SKM-1 treated with dmso at 0.1 percent for 144 hours (cell line): ENCODE data around the gene LPP.

Experiments
- DNase-seq: peaks from one replicate; lab custom pipeline; 2025; ENCODE audit not compliant: unreplicated experiment; lab: John Stamatoyannopoulos, UW

LPP gene

DNA sequence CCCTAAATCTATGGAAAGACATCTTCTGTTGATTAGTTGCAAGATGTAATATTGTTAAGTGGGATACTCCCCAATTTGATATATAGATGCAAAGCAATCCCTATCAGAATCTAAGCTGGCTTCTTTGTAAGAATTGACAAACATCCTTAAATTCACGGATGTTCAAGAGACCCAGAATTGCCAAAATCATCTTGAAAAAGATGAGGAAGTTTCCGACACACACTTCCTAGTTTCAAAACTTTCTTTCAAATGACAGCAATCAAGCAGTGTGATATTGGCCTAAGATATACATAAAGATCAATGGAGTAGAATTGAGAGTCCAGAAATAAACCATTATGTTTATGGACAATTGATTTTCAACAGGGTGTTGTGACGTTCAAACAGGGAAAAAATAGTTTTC, 383.6 kb downstream of the LPP start:
- no peak for DNase-seq

DNA sequence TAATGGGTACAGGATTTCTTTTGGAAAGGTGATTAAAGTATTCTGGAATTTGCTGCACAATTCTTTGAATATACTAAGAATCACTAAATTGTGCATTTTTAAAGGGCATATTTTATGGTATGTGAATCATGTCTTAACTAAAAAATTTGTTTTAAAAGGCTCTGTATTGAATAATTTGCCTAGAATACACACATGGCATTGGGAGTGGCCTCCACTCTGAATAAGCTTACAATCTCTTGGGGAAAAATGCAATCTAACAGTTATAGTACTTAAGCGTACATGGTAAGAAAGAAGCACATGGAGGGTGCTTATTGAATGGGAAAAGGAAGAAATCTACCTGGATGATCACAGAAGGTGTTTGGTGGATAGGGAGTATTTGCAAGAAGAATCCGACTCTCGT, 385.1 kb downstream of the LPP start:
- no peak for DNase-seq

DNA sequence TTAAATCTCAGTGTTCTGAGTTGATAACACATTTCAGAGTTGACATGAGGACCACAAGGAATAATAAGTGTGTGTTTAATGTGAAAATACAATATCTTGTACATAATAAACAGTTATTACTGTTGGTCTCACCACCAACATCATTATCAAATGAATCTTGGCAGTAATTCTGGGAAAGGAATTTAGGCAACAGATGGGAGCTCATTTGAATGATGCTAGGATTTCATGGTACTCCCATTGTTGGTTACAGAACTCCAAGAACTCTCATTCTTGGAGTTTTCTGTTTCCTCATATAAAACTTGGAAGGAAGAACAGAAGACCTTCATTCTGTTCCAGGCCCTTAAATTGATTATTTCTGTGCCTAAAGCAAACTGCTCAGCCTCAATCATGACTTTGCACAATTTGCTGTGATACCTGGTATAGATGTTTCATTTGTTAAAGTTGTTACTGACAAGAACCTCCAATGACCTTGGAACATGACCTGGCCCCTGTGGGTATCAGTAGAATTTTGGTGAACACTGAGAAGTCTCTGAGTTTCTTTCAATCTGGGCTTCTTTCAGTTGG, 385.8 kb downstream of the LPP start:
- DNase-seq = no peak

DNA sequence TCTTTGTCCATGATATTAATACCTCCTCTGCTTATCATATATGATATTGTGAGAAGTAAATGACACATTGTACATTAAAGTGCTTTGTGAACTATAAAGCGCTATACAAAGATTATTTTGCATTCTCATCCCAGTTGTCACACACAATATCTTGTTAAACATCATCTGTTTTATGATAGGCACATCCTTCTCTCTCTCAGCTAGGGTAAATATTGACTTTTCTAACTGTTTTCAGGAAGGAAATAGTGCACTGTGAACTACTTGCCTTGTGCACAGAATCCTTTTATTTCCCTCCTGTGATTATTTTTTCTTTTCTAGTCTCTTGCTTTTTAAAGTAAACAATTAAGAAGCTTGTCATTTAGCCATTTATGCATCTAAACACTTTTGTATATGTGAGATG, 388.2 kb downstream of the LPP start:
- no peak for DNase-seq

DNA sequence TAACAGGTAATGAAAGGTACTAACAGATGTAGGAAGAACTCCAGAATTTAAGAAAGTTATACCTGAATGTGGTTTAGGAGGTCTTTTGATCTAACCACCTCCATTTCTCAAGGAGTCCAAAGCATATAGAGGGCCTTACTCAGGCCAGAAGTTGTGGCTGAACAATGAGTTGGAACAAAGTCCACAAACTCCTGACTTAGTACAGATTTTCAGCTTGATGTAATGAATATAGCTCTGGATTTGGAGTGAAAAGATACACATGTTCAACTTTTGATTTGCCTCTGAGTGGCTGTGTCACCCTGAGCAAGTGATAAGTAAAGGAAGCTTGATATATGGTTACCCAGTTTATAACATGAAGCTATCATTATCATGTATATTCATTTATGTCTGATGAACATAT, 390.1 kb downstream of the LPP start:
- no peak for DNase-seq

DNA sequence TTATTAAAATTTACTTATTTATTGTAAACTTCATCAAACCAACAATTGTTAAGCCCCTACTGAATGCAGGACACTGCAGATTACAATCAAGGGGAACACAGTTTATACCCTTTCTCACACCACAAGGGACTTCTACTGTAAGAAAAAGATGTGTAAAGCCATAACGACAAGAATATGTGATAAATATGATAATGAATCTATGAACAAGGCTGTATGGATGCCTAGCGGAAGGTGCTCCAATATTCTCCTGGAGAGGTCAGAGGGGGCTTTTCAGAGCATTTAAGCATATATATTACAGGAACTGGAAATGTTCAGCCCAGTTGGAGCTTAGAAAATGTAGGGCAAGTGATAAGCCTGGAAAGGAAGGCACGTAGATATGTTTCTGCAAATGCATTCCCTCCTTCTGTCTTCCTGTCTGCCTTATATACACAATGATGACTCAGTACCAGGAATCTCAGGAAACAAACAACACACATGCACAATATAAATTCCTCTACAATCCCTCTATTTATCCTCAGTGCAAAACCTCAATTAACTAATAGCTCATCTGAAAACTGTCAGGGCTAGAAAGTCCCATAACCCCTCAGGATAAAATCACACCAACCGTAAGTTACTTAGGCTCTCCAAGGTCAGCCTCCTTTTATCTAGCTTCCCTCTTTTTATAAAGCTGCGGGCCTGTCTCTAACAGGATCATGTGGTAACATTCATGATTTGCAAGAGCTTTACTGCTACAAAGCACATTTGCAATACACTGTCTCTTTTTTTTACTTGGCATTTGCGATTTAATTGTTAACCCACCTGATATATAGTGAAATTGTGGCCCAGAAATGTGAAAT, 393.1 kb downstream of the LPP start:
- no peak for DNase-seq

- no peak for DNase-seq
Measured at GRCh38 chr3:188553569-188553968, 399.6 kb downstream of the LPP start.

DNA sequence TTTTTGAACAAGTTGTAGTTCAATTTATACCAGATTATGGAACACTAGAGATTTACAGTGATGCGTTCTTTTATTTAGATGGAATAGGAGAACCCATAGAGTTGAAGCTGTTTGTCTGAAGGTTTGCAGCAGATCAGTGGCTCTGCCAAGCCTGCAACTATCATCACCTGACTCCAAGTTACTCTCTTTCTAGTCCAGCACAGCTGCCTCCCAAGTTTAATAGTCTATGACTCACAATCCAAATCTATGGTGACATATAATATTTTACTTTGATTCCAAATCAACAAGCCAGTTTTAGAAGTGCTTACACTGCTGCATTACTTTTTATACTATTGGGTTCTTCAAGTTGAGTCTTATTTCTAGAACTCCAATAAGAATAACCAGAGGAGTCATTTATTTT, 400.4 kb downstream of the LPP start:
- no peak for DNase-seq

DNA sequence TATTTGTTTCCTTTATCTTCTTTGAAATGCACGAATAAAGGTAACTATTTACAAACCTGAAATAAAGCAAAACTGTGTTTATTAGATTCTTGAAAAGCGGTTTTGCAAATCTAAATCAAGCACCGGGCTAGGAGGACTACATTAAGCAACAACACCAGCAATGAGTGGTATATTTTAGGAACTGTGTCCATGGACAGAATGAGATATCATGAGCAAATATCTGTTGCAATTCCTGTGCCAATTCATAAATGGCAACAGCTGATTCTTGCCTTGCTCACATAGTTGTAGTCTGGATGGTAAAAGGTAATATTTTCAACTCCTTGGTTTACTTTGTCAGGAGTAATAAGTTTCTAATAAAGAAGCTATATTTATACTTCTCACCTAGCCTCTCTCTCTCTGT, 403.3 kb downstream of the LPP start:
- DNase-seq = no peak

GRCh38 chr3:188558343-188559071, 404.6 kb downstream of the LPP start:
- DNase-seq = no peak

GRCh38 chr3:188559072-188559429, 405.1 kb downstream of the LPP start:
- no peak for DNase-seq

DNA sequence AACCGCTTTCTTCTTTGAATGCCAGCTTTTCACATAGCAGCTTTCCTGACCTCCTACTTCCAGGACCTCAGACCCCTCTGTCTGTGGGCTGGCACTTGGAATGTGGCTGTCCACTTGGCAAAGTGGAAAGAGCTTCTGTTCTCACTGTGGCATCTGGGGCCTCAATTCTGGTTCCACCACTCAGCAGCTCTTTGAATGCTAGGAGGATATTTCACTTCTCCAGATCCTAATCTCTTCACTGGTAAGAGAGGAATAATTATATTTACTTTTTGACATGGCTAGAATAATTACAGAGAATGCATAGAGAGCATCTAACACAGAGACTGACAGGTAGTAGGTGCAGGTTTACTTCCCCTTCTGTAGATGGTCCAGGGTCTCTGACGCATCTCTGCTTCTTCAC, 405.9 kb downstream of the LPP start:
- no peak for DNase-seq

- no peak for DNase-seq
Measured at GRCh38 chr3:188562144-188562543, 408.2 kb downstream of the LPP start.

GRCh38 chr3:188567478-188568195, 413.7 kb downstream of the LPP start:
- no peak for DNase-seq

DNA sequence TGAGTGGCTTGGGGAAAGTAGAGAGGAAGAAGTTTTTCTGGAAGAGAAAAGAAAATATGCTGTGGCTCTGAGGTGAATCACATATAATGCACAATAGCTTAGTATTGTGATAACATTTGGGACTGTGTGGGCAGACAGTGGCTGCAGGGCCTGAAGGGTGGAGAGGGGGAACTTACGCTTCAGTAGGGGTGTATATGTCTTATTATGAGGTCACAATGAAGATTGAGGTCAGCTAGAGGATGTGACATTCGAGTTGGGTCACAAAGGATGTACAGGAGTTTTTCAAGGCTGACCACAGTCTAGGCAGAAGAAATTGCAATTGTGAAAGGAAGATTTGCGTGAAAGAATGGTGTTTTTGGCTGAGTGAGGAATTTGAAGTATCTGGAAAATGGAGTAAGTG, 414.8 kb downstream of the LPP start:
- DNase-seq = no peak

DNA sequence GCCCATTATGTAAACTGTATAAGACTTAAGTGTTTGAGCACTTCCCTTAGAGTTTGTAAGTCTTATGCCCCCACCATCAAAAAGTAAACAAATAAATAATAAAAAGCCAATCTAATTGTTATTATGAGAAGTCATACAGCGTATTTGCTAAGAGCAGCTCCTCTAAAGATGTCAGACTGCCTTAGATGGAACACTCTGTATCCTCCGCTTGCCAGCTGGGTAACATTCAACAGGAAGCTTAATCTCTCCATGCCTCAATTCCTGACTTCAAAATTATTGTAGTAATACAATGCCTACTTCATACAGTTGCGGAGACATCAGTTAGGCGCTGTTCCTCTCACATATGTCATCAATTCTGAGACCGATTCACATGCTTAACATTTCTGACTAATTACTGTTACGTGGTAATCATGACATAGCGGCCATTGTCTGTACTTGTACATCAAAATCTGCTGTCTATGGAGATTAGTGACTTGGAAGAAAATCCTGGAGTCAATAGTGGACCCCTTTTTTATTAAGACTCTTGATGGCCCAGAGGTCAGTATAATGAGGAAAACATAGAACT, 417.7 kb downstream of the LPP start:
- DNase-seq = no peak

- DNase-seq = peak; percentile 24
Measured at GRCh38 chr3:188573291-188573940, 419.5 kb downstream of the LPP start.

- DNase-seq = no peak
Measured at GRCh38 chr3:188573956-188574355, 420.0 kb downstream of the LPP start.

DNA sequence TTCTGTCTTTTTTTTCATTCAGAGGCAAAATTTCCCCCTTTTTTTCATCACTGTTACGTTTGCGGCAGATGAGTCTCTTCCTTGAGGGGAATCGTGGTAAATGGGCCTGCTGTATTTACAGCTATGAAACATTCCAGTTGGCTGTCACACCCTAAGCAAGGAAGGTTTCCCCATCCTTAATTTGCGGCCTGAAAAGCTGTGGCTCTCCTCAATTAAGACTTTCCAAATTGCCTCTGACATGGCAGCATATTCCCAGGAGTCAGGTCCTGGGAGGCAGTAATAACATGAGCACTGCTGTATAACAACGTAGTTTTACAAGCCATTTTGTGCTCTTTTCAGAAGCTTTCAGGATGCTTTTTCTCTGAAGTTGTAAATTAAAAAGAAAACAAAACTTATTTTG, 420.9 kb downstream of the LPP start:
- no peak for DNase-seq

GRCh38 chr3:188575501-188575900, 421.5 kb downstream of the LPP start:
- no peak for DNase-seq

DNA sequence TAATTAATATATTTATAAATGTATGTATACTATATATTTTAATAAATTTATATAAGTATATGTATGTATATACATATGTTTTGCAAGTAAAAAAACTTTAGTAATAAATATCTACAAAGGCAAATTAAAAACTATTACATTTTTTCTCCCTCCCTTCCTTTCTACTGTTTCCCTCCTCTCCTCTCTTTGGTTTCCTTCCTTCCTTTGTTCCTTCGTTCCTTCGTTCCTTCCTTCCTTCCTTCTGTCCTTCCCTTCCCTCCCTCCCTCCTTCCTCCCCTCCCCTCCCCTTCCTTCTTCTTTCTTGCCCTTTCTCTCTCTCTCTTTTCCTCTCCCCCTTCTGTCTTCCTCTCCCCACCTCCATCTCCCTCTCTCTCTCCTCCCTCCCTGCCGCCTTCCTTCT, 423.6 kb downstream of the LPP start:
- no peak for DNase-seq
